ENCODE results near the gene DUS3L.
A peak's percentile ranks its signal among the peaks of the same experiment; 100 is the strongest.

The DUS3L gene, protein sequence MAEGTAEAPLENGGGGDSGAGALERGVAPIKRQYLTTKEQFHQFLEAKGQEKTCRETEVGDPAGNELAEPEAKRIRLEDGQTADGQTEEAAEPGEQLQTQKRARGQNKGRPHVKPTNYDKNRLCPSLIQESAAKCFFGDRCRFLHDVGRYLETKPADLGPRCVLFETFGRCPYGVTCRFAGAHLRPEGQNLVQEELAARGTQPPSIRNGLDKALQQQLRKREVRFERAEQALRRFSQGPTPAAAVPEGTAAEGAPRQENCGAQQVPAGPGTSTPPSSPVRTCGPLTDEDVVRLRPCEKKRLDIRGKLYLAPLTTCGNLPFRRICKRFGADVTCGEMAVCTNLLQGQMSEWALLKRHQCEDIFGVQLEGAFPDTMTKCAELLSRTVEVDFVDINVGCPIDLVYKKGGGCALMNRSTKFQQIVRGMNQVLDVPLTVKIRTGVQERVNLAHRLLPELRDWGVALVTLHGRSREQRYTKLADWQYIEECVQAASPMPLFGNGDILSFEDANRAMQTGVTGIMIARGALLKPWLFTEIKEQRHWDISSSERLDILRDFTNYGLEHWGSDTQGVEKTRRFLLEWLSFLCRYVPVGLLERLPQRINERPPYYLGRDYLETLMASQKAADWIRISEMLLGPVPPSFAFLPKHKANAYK

DNA sequence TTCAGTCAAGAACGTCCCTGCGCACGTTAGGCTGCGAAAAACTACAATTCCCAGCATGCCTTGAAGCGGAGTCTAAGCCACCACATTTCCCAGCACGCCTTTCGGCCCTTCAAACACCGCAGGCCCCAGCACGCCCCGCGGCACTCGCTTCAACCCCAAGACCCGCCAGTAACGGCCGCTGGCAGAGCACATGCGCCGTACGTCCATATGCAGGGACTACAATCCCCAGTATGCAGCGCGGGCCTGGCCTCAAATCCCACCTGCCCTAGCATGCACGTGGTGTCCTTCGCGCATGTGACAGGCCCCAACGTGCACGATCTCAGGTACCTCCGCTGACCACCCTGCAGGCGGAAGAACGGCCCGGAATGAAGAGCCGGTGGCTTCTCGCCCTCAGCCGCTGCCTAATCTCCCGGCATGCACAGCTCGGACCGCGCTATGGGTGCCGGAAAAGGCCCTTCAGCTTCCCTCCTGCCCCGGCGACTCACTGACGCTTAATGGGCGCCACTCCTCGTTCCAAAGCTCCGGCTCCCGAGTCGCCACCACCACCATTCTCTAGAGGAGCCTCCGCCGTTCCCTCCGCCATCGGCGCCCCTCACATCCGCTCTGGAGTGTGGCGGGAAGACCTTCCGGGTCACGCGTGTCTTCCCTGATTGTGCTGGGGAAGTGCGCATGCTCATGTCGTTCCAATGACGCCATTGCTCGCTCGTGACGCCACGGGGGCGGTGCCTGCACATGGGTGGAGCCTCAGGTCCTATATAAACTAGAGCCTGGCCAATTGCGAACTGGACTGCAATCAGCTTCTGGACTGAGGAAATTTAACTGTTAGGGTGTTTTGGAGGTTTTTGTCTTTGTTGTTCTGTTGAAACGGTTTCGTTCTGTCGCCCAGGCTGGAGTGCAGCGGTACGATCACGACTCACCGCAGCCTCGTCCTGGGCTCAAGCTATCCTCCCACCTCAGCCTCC, at the start of gene DUS3L:
DUS3L (minus strand) TSS at position 605 of the 962 bp plus-strand sequence; CDS start at position 583, 22 bp downstream.
- peak; percentile 98 for DNase-seq
- in situ Hi-C loops (cut with MboI; ENCODE audit: low pct_unique_long_range_greater_than_20kb, low sequenced_read_pairs), result no loop called here

DNA sequence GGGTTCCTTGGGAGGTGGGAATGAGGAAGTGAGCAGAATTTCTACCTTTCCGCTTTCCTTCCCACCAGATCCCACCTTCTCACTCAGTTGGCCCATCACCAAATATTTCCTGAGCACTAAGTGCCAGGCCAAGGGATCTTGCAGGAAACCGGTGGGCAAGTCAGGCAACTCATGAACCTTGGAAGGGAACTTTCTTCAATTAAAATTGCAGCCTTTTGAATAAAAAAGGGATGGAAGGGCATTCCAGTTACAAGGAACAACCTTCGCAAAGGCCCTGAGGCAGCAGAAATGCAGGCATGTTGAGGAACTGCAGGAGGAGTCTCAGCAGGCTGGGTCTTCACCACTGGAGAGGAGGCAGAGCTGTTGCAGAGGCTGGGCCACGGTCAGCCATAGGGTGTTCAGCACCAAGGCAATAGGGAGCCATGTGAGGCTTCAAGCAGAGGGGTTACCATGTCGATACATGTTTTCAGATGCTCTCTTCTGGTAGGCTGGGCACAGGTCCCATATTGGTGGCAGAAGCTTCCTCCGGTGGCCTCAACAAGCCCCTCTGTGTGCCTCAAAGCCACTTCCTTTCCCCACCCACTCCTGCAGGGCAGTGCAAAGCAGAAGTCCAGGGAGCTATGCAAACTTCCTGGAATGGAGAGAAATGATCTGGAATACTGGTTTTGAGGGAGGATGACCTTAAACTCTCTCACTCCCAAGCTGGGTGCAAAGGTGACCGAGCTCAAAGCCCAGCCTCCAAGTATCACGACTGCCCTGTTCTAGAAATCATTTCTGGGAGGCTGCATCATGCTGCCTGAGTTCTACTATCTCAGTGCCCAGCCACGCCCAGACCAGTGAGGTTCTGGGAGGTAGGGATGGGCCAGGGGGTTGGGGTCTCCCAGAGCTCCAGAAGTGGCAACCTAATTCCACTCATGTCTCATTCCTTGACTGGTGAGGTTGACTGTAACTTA, 48.4 kb upstream of the DUS3L start, which contains the start of gene FUT6:
FUT6 (minus strand) TSS at position 638 of the 953 bp plus-strand sequence. CDS start 7,135 bp downstream, outside the sequence.
- DNase-seq, result peak; percentile 55
- in situ Hi-C loops (cut with MboI; ENCODE audit: low pct_unique_long_range_greater_than_20kb, low sequenced_read_pairs), result no loop called here

DNA sequence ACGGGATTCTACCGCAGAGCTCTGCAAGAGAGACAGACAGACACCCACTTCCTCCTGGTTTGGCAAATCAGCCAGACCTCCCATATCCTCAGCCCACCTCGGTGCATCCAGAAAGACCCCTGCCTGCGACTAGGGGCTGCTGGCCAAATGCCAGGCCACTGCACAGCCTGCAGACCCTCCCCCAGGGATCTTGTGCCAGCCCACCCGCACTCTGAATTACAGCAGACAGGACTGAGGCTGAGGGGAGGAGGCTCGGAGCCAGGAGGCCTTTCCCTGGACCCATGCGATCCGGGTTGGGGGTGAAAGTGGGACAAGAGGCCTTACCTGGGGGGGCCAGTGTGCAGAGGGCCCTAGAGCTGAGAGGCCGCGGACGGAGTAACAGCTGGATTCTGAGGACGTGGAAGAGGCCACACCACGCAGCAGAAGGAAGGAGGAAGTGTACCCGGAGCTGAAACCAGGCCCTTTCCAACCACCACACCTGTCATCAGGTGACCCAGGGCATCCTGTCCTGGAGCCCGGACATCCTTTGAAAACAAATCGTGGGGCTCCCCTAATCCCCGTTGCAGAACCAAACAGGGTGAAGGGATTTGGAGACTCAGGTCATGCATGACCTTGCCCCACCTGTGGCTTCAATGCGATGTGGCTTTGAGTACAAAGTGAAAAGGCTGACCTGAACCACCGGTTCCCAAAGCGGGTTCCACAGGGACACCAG, 47.5 kb upstream of the DUS3L start:
- in situ Hi-C loops (cut with MboI; ENCODE audit: low pct_unique_long_range_greater_than_20kb, low sequenced_read_pairs), result no loop called here
- no peak for DNase-seq

DNA sequence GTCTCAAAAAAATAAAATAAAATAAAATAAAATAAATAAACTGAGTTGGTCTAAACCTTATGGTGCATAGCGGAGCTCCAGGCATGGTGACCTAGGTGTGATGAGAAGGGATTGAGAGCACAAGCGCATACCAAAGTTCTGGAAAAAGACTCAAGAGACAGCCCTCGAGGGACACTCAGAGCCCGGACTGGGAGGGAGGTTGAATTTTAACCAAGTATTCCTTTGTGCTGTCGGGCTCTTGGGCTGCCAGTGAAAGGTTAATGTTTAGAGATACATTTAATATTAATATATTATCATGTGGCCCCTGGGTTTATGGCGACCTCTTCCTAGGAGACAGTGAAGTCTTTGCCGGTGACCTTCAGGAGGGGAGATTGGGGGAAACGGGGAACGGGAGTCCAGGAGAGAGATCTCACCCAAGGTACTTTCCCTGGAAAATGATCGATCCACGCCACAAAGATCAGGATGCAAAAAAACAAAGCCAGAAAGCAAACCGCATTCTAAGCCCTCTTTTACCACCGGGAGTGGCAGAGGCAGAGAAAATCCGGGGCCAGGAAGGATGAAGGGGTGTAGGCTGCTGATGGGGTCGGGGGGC, 46.9 kb upstream of the DUS3L start:
- DNase-seq, result no peak
- in situ Hi-C loops (cut with MboI; ENCODE audit: low pct_unique_long_range_greater_than_20kb, low sequenced_read_pairs), result no loop called here

DNA sequence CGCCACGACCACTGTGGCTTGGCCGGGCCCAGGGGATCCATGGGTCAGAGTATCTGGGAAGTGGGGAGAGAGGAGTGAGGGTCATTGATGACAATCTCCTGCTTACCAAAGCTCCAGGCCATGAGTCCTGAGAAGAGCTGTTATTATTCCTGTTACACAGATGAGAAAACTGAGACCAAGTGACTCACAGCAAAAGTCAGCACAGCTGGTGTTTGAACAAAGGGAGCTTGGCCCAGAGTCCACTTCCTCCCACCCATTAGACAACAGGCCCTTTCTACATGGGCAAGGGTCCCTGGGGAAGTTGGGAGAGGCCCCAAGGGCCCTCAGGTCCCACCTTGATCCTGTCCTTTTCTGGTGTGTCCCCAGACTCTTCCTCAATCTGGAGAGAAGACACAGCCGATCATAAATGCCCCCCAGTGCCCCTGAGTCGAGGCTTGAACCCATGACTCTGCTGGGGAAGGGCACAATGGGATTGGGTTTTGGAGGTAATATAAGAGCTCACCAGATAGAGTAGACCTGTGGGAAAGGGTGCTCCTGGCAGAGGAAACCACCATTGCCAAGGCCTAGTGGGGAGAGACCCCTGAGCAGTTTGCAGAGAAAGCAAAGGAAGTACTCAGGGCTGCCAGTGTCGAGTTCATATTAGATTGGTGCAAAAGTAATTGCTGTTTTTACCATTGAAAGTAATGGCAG, 41.7 kb upstream of the DUS3L start:
- in situ Hi-C loops (cut with MboI; ENCODE audit: low pct_unique_long_range_greater_than_20kb, low sequenced_read_pairs), result no loop called here
- DNase-seq, result no peak

DNA sequence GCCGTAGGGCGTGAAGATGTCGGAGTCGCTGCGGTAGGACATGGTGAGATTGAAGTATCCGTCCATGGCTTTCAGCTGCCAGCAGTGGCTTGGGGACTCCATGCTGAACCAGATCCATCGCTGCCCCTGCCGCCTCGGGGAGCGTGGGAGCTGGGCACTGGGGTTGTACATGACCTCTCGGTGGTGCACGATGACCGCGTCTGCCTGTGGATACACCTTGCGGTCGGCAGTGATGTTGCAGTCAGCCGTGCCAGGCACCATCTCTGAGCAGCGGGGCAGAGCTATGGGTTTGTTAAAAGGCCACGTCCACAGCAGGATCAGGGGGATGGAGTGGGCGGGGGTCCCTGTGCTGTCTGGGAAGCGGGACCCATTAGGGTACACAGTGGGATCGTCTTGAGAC, 41.1 kb upstream of the DUS3L start:
- DNase-seq, result no peak
- in situ Hi-C loops (cut with MboI; ENCODE audit: low pct_unique_long_range_greater_than_20kb, low sequenced_read_pairs), result no loop called here

DNA sequence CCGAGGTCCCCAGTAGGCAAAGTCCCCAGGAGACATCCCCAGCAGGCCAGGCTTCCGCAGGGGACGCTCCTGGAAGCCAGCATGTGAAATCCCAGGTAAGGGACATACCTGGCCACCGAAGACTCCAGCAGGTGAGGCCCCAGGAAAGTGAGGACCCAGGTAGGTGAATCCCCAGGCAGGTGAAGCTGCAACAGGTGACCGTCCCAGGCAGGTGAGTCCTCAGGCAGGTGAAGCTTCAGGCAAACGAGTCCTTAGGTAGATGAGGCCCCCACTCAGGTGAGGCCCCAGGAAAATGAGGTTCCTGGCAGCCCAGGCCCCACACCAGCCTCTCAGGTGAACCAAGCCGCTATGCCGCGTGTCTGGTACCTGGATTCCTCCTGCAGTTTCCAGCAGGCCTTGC, 40.2 kb upstream of the DUS3L start:
- in situ Hi-C loops (cut with MboI; ENCODE audit: low pct_unique_long_range_greater_than_20kb, low sequenced_read_pairs), result no loop called here

DNA sequence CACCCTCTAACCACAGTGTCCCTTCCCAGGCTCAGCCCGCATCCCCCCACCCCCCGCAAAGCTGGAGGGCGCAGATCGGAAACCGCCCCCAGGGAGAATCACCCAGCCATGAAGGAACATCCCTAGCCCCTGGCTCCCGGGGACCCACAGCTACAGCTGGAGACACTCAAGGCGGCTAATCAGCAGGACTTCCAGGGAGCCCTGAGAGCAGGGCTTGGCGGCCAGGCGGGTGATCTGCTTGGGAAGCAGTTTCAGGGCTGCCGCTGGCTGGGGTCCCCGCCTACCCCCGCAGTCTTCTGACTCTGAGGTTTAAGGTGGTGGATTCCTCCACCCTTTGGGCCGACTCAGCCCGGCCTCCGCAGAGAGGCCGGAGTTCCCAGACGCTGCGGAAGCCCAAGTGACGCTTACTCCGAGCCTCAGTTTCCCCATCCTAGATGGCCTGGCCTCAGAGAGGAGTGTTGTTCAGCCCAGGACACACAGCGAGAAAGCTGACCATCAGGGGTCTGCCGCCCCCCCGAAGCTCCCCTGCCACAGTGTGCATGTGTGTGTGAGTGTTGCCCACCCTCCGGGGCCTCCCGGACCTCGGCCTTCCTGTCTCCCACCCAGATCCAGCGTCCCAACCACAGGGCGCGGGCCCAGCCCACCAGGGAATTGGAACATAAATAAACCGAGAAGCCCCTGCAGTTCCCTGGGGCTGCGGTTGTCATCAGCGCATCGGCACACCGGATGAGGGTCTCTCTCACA, 38.8 kb upstream of the DUS3L start:
- in situ Hi-C loops (cut with MboI; ENCODE audit: low pct_unique_long_range_greater_than_20kb, low sequenced_read_pairs), result no loop called here
- no peak for DNase-seq

More for the DNA sequence above, 40.2 kb upstream of the DUS3L start:
- DNase-seq, result no peak

DNA sequence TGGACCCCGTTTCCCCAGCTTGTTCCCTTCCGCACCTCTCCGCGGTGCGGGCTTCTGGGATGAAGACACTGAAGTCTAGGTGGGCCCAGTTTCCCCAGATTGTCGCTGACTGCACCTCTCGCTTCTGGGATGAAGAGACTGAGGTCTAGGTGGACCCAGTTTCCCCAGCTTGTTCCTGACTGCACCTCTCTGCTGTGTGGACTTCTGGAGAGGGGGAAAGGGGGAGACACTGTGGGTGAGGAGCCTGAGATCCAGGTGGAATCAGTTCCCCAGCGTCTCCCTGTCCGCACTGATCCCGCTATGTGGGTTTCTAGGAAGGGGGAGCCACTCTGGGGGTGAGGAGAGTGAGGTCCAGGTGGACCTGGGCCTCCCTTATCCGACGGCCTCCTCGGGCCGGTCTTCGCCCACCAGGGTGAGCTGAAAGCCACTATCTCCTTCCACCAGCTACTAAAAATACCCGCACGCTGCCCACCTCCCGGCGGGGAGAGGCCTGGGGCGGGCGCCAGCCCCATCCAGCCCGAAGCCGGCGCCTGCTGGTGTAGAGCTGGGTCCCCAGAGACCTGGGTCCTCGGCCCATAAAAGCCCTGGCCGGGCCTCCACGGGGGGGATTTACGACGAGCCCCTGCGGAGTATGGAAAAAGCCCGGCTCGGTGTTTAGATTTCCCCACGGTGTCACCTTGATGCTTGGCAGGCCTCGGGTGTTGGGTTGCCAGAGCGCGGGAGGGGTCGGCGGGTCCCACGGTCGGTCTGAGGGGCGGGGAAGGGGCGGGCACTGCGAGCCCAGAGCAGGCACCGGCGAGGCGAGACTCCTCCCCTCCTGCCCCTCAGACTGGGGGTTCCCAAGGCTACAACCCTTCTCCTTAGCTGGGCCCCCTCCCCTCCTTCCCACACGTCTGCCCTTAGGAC, 38.0 kb upstream of the DUS3L start:
- in situ Hi-C loops (cut with MboI; ENCODE audit: low pct_unique_long_range_greater_than_20kb, low sequenced_read_pairs), result no loop called here
- DNase-seq, result no peak

DNA sequence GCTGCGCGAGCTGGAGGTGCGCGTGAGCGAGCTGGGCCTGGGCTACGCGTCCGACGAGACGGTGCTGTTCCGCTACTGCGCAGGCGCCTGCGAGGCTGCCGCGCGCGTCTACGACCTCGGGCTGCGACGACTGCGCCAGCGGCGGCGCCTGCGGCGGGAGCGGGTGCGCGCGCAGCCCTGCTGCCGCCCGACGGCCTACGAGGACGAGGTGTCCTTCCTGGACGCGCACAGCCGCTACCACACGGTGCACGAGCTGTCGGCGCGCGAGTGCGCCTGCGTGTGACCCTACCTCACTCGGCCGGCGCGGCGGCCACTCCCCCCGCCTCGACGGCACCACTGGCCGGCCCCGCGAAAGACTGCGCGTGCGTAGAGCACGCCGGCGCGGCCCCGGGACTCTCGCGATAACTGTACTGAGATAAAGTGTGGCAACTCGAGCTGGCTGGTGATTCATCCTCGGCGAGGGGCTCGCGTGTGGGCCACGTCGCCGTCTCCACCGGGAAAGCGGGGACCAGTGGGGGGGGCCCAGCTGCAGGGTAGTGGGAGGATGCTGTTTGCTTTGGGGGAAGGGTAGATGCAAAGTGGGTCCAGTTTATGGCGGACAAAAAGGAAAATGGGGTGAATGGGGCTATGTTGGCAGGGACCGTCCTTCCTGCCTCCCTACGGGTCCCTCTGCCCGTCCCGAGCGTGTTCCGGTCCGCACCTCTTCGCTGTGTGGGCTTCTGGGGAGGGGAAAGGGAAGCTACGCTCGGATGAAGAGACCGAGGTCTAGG, 37.1 kb upstream of the DUS3L start:
- in situ Hi-C loops (cut with MboI; ENCODE audit: low pct_unique_long_range_greater_than_20kb, low sequenced_read_pairs), result no loop called here
- no peak for DNase-seq

DNA sequence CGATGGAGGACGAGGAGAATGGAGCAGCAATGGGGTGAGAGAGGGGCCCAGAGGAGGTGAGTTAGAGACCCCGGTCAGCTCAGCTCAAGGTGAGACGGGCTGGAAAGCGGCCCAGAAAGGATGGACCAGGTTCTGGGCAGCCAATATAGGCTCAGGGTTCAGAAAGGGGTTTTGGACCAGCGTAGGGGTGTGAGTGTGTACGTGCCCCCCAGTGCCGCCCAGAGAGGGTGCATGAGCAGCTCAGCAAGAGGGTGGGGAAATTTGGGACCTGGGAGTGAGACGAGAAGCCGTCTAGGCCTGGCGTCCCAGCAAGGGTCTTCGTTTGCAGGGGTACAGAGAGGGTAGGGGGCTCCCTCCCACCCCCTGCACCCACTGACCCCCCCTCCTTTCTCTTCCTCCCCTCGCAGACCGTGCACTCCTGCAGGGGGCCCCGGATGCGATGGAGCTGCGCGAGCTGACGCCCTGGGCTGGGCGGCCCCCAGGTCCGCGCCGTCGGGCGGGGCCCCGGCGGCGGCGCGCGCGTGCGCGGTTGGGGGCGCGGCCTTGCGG, 36.5 kb upstream of the DUS3L start:
- DNase-seq, result no peak

DNA sequence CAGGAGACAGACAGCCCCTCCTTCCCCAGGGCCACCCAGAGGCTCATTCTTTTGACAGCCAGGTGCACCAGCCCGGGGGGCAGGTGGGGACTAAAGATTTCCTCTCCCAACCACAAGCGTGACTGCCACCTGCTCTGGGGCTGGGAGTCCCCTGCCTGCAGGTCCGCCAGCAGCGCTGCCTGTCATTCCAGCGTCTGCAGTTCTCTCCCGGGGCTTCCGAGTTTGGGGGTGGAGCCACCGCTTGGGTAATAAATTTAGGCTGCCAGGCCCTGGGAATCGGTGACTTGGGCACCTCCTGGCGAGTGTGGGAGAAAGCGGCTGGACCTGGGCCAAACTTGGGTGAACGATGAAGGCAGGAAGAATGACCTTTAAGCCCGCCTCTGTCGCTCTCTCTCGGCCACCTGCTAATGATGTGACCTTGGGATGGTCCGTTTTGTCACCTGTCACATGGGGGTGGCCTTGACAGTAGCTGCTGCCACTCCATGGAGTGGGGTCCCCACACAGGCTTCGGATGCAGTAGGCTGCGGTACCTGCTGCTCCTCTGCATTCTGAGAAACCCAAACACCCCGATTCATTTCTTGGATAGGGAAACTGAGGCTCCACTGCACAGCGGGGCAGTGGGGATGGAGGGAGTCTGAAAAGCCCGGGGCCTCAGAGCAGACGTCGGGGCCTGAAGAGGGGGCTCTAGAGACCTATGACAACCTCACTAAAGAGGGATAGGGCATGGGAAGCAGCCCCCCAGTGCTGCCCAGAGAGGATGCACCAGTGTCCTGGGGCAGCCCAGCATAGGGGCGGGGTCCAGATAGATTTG, 35.8 kb upstream of the DUS3L start:
- peak; percentile 56 for DNase-seq
- in situ Hi-C loops (cut with MboI; ENCODE audit: low pct_unique_long_range_greater_than_20kb, low sequenced_read_pairs), result no loop called here

More for the DNA sequence above, 36.5 kb upstream of the DUS3L start:
- in situ Hi-C loops (cut with MboI; ENCODE audit: low pct_unique_long_range_greater_than_20kb, low sequenced_read_pairs), result no loop called here

DNA sequence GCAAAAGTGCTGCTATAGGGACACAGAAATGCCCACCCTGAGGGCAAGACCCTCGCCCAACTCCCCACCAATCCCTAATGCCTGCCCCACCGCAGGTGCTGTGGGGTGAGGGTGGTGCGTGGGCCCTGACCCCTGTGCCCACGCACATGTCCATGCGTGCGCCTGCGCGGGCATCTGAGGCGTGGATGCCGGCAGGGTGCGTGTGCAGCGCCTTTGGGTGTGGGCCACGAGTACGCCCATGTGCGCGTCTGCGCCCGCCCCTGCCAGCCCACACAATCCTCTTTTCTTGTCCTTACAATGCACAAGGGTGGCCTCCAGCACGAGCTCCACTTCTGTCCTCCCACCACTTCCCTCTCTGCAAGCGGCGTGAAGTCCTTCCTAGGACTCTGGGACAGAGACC, 34.2 kb upstream of the DUS3L start:
- DNase-seq, result no peak
- in situ Hi-C loops (cut with MboI; ENCODE audit: low pct_unique_long_range_greater_than_20kb, low sequenced_read_pairs), result no loop called here

DNA sequence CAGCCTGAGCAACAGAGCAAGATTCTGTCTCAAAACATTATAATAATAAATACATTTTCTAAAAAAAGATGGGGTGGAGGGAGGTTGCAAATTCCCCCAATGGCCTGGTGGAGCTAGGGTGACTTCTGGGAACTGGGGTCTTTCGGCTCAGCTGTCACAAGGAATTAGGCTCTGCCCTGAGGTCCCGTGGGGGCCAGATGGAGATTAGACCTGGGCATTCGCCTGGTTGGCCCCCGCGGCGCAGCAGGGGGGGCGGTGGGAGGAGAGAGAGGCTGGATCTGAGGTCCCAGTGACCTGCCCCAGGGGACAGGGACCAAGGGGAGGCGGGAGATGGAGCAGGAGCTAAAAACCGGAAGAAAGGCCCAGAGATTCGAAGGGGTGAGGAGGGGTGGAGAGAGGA, 33.8 kb upstream of the DUS3L start:
- in situ Hi-C loops (cut with MboI; ENCODE audit: low pct_unique_long_range_greater_than_20kb, low sequenced_read_pairs), result no loop called here
- DNase-seq, result no peak

Data from KBM-7 (cell line).